H9 (cell line): ENCODE data around the gene OR5B17. TPM values are rescaled to one million over a fixed set of nuclear protein-coding genes. Genes with fewer than 3 reads are reported as not detected.

ENCODE experiments used
- DNase-seq: peaks from one replicate; pipeline ENCODE4 v3.0.0-alpha.2; 2017
- H2AFZ ChIP-seq: one replicate; pipeline ENCODE4 v1.6.1; 2013; ENCODE audit warnings: mild to moderate bottlenecking, low read length, control low read depth, moderate library complexity
- H2AK5ac ChIP-seq: 2 replicates; pipeline ENCODE4 v1.6.1; 2013; ENCODE audit warnings: low read length, control low read depth, mixed read lengths; ENCODE audit not compliant: insufficient read length
- H2BK120ac ChIP-seq: one replicate; pipeline ENCODE4 v1.6.1; 2013; ENCODE audit warnings: low read depth, mild to moderate bottlenecking, low read length, control low read depth, inconsistent platforms; ENCODE audit not compliant: poor library complexity, severe bottlenecking
- H2BK12ac ChIP-seq: 2 replicates; pipeline ENCODE4 v1.6.1; 2013; ENCODE audit warnings: low read length, control low read depth, mixed read lengths, low read depth; ENCODE audit not compliant: insufficient read length
- H2BK15ac ChIP-seq: 2 replicates; pipeline ENCODE4 v1.6.1; 2013; ENCODE audit warnings: low read depth, low read length, control low read depth
- H2BK20ac ChIP-seq: one replicate; pipeline ENCODE4 v1.6.1; 2013; ENCODE audit warnings: low read depth, mild to moderate bottlenecking, low read length, control low read depth, inconsistent platforms; ENCODE audit not compliant: poor library complexity, severe bottlenecking
- H2BK5ac ChIP-seq: 2 replicates; pipeline ENCODE4 v1.6.1; 2013; ENCODE audit warnings: low read length, control low read depth, mixed read lengths; ENCODE audit not compliant: insufficient read length
- H3K14ac ChIP-seq: 2 replicates; pipeline ENCODE4 v1.6.1; 2013; ENCODE audit warnings: low read length, control low read depth; ENCODE audit not compliant: insufficient read depth
- H3K18ac ChIP-seq: 2 replicates; pipeline ENCODE4 v1.6.1; 2013; ENCODE audit warnings: low read depth, mild to moderate bottlenecking, mixed read lengths, low read length, control low read depth; ENCODE audit not compliant: insufficient read length
- H3K23ac ChIP-seq: 2 replicates; pipeline ENCODE4 v1.6.1; 2013; ENCODE audit warnings: low read length, control low read depth, mixed read lengths, low read depth; ENCODE audit not compliant: insufficient read length
- H3K23me2 ChIP-seq: 2 replicates; pipeline ENCODE4 v1.6.1; 2013; ENCODE audit warnings: low read depth, mild to moderate bottlenecking, mixed read lengths, low read length, control low read depth; ENCODE audit not compliant: insufficient read length, poor library complexity, severe bottlenecking
- H3K27ac ChIP-seq: 2 replicates; pipeline ENCODE4 v1.5.1; 2013; ENCODE audit warnings: low read length, control low read depth, mixed read lengths, low read depth; ENCODE audit not compliant: insufficient read length
- H3K27me3 ChIP-seq: 2 replicates; pipeline ENCODE4 v1.6.1; 2013; ENCODE audit warnings: low read length, control low read depth, inconsistent platforms; ENCODE audit not compliant: insufficient read depth
- H3K4ac ChIP-seq: 2 replicates; pipeline ENCODE4 v1.6.1; 2013; ENCODE audit warnings: low read depth, mild to moderate bottlenecking, control low read depth, inconsistent platforms, low read length, moderate library complexity
- H3K4me1 ChIP-seq: 2 replicates; pipeline ENCODE4 v1.6.1; 2013; ENCODE audit warnings: low read length, control low read depth, inconsistent platforms; ENCODE audit not compliant: insufficient read depth
- H3K4me2 ChIP-seq: 2 replicates; pipeline ENCODE4 v1.6.1; 2013; ENCODE audit warnings: low read length, control low read depth, mixed read lengths; ENCODE audit not compliant: insufficient read length, insufficient read depth
- H3K56ac ChIP-seq: 2 replicates; pipeline ENCODE4 v1.6.1; 2013; ENCODE audit warnings: low read depth, mild to moderate bottlenecking, mixed read lengths, low read length, control low read depth; ENCODE audit not compliant: insufficient read length
- H3K79me1 ChIP-seq: 2 replicates; pipeline ENCODE4 v1.6.1; 2013; ENCODE audit warnings: low read depth, mild to moderate bottlenecking, moderate library complexity, low read length, control low read depth, inconsistent platforms; ENCODE audit not compliant: insufficient read depth, poor library complexity, severe bottlenecking
- H3K79me2 ChIP-seq: 2 replicates; pipeline ENCODE4 v1.6.1; 2013; ENCODE audit warnings: low read length, control low read depth, inconsistent platforms; ENCODE audit not compliant: insufficient read depth
- H3K9ac ChIP-seq: 2 replicates; pipeline ENCODE4 v1.6.1; 2013; ENCODE audit warnings: low read length, control low read depth, mixed read lengths; ENCODE audit not compliant: insufficient read length; ENCODE audit errors: extremely low read depth
- H3K9me3 ChIP-seq: one replicate; pipeline ENCODE4 v1.6.1; 2013; ENCODE audit warnings: low read depth, low read length, inconsistent platforms; ENCODE audit not compliant: control insufficient read depth
- H3T11ph ChIP-seq: one replicate; pipeline ENCODE4 v1.6.1; 2013; ENCODE audit warnings: mild to moderate bottlenecking, low read length, control low read depth, inconsistent platforms
- H4K20me1 ChIP-seq: one replicate; pipeline ENCODE4 v1.6.1; 2013; ENCODE audit not compliant: control insufficient read depth, insufficient read length, insufficient read depth
- H4K5ac ChIP-seq: 2 replicates; pipeline ENCODE4 v1.6.1; 2013; ENCODE audit warnings: low read depth, mild to moderate bottlenecking, mixed read lengths, low read length, control low read depth; ENCODE audit not compliant: insufficient read length
- H4K8ac ChIP-seq: replicated peaks from 2 replicates; pipeline ENCODE4 v1.6.1; 2013; ENCODE audit warnings: low read length, control low read depth, mixed read lengths, low read depth; ENCODE audit not compliant: insufficient read length
- H4K91ac ChIP-seq: 2 replicates; pipeline ENCODE4 v1.6.1; 2013; ENCODE audit warnings: low read depth, mild to moderate bottlenecking, moderate library complexity, mixed read lengths, low read length, control low read depth; ENCODE audit not compliant: insufficient read length
- H3K27ac Mint-ChIP-seq, 3 experiments: 2 replicates in 2 of 3; 3 replicates in 1 of 3; pipeline ENCODE4 v1.8.0; 2020 to 2021; ENCODE audit warnings: mixed read lengths in 3 of 3, mild to moderate bottlenecking in 1 of 3, moderate library complexity in 1 of 3
- H3K27me3 Mint-ChIP-seq: 2 replicates; pipeline ENCODE4 v1.8.0; 2021; ENCODE audit warnings: low read depth, mild to moderate bottlenecking, moderate library complexity, mixed read lengths
- H3K36me3 Mint-ChIP-seq, 3 experiments: 2 replicates in 2 of 3; 3 replicates in 1 of 3; pipeline ENCODE4 v1.8.0; 2020 to 2021; ENCODE audit warnings: low read depth in 3 of 3, mixed read lengths in 3 of 3; ENCODE audit not compliant: insufficient read depth in 1 of 3
- H3K4me1 Mint-ChIP-seq, 2 experiments: 2 replicates each; pipeline ENCODE4 v1.8.0; 2020; ENCODE audit warnings: mixed read lengths in 2 of 2
- H3K4me3 Mint-ChIP-seq, 2 experiments: 2 replicates in 1 of 2; 3 replicates in 1 of 2; pipeline ENCODE4 v1.8.0; 2020 to 2021; ENCODE audit warnings: mild to moderate bottlenecking in 2 of 2, mixed read lengths in 2 of 2, moderate library complexity in 1 of 2
- H3K9me3 Mint-ChIP-seq, 2 experiments: 2 replicates in 1 of 2; 3 replicates in 1 of 2; pipeline ENCODE4 v1.8.0; 2020; ENCODE audit warnings: mild to moderate bottlenecking in 2 of 2, mixed read lengths in 2 of 2, moderate library complexity in 1 of 2
- WGBS: extraction: QIAGEN DNeasy Blood & Tissue Kit; methylation state at CpG from one replicate; pipeline ENCODE4 v1.1.7; 2013; ENCODE audit warnings: missing lambda C conversion rate, low lambda C conversion rate, mixed read lengths; ENCODE audit not compliant: insufficient read length; ENCODE audit errors: extremely low coverage; 5-methylcytosine and 5-hydroxymethylcytosine counted together
- total RNA-seq: library from RNA; stranded (reverse); gene quantifications from 2 replicates; pipeline ENCODE4 v1.2.1, GENCODE V29; 2021
- TF ChIP-seq, protein P1 (sequence below): fragments of 200-600 bp; sonication (generic); conservative IDR thresholded peaks from 3 replicates; pipeline ENCODE4 v1.8.0; 2021; ENCODE audit warnings: antibody characterized with exemption, mild to moderate bottlenecking

Gene OR5B17
- total RNA-seq, 1 experiment from 2014 or later, result not detected

DNA sequence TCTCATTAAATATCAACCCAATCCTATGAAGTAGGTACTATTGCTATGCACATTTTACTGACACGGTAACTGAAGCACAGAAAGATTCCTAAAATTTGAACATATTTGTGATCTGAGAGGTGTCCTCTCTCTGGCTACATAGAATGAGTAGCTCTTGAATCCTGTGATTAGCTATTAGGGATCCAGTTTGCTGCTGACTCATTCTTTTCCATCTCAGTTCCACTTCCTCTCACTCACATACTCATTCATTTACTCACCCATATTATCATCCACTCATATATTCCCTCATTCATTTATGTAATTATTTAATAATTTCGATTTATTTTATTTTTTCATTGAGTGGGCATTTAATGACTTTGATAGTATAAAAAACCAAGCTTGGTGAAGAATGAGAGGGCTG lies 42.7 kb downstream of the OR5B17 start:
- Mint-ChIP-seq H3K36me3 (peaks cover 0 to 12% (median 5%) of the 10 kb centered on the region in 3 experiments; a peak in 3 of 7 replicates), H3K27me3 (no peaks in the 10 kb centered on the region; the same call in 1 of the 2 replicates), H3K4me1 (no peaks in the 10 kb centered on the region), H3K4me3 (no peak overlapping the region), H3K9me3 (peaks cover 13 to 58% of the 10 kb centered on the region in 2 experiments), H3K27ac (no peak overlapping the region)
- H3K27me3 ChIP-seq, result no peaks in the 10 kb centered on the region
- WGBS, result 100% methylated on average over 1 of the region's 2 CpGs
- no peak overlapping the region for H2BK120ac ChIP-seq
- no peak overlapping the region for H2BK12ac ChIP-seq
- no peak overlapping the region for H2BK5ac ChIP-seq
- no peak overlapping the region for H3K56ac ChIP-seq
- no peaks in the 10 kb centered on the region for H3K23me2 ChIP-seq
- H4K8ac ChIP-seq, result no peak overlapping the region
- H2AK5ac ChIP-seq, result no peak overlapping the region
- H3K9me3 ChIP-seq, result no peaks in the 10 kb centered on the region
- H3K27ac ChIP-seq, result no peak overlapping the region
- H2AFZ ChIP-seq, result no peak overlapping the region
- no peak overlapping the region for H3T11ph ChIP-seq
- no peak for DNase-seq
- H2BK20ac ChIP-seq, result no peak overlapping the region
- H4K5ac ChIP-seq, result no peak overlapping the region
- H3K4ac ChIP-seq, result no peak overlapping the region
- H4K20me1 ChIP-seq, result no peaks in the 10 kb centered on the region
- no peak overlapping the region for H3K18ac ChIP-seq
- TF ChIP-seq, protein P1, sequence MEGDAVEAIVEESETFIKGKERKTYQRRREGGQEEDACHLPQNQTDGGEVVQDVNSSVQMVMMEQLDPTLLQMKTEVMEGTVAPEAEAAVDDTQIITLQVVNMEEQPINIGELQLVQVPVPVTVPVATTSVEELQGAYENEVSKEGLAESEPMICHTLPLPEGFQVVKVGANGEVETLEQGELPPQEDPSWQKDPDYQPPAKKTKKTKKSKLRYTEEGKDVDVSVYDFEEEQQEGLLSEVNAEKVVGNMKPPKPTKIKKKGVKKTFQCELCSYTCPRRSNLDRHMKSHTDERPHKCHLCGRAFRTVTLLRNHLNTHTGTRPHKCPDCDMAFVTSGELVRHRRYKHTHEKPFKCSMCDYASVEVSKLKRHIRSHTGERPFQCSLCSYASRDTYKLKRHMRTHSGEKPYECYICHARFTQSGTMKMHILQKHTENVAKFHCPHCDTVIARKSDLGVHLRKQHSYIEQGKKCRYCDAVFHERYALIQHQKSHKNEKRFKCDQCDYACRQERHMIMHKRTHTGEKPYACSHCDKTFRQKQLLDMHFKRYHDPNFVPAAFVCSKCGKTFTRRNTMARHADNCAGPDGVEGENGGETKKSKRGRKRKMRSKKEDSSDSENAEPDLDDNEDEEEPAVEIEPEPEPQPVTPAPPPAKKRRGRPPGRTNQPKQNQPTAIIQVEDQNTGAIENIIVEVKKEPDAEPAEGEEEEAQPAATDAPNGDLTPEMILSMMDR, result no peak
- H3K23ac ChIP-seq, result no peak overlapping the region
- H3K9ac ChIP-seq, result no peak overlapping the region
- no peaks in the 10 kb centered on the region for H3K79me2 ChIP-seq
- H2BK15ac ChIP-seq, result no peak overlapping the region
- H3K4me1 ChIP-seq, result no peaks in the 10 kb centered on the region
- no peak overlapping the region for H3K14ac ChIP-seq
- no peak overlapping the region for H4K91ac ChIP-seq
- no peak overlapping the region for H3K4me2 ChIP-seq
- H3K79me1 ChIP-seq, result no peaks in the 10 kb centered on the region

Other genes starting within 250 kb of the OR5B17 start
- not detected in 2 replicates for gene OR9I1, start 233.5 kb downstream of the OR5B17 start, total RNA-seq
- gene OR9Q2, start 170.0 kb downstream of the OR5B17 start, total RNA-seq, result not detected in 2 replicates
- gene OR1S2, start 154.9 kb downstream of the OR5B17 start, total RNA-seq, result not detected in 2 replicates
- not detected in 2 replicates for gene OR1S1, start 146.3 kb downstream of the OR5B17 start, total RNA-seq
- gene OR10Q1, start 130.2 kb downstream of the OR5B17 start, total RNA-seq, result not detected in 2 replicates
- gene OR10W1, start 90.8 kb downstream of the OR5B17 start, total RNA-seq, result not detected in 2 replicates
- gene OR5B3, start 47.8 kb upstream of the OR5B17 start, total RNA-seq, result not detected in 2 replicates
- gene OR5B2, start 69.1 kb upstream of the OR5B17 start, total RNA-seq, result not detected in 2 replicates
- gene OR5B12, start 83.2 kb upstream of the OR5B17 start, total RNA-seq, result not detected in 2 replicates
- not detected in 2 replicates for gene OR5B21, start 149.0 kb upstream of the OR5B17 start, total RNA-seq
- 1.4 and 1.5 TPM in 2 replicates for gene LPXN, start 216.8 kb upstream of the OR5B17 start, total RNA-seq
- gene ZFP91, start 220.0 kb upstream of the OR5B17 start, total RNA-seq, result 32.6 and 32.9 TPM in 2 replicates